CD14-positive monocyte (primary cell): ENCODE data around the gene SIGLEC10. TPM values are rescaled to one million over a fixed set of nuclear protein-coding genes. Genes with fewer than 3 reads are reported as not detected.

ENCODE experiments used
- DNase-seq, 3 donors: peaks; one replicate each; pipeline ENCODE4 v3.0.0-alpha.2; 2011 to 2022
- H2AFZ ChIP-seq: 2 replicates; pipeline ENCODE4 v1.6.0; 2012; ENCODE audit warnings: mild to moderate bottlenecking, low read depth, low read length, inconsistent platforms; ENCODE audit not compliant: insufficient read depth, poor library complexity, severe bottlenecking
- H3K27ac ChIP-seq, 2 donors: 1 replicate in 1 of 2; 2 replicates in 1 of 2; pipeline ENCODE4 v1.5.1; 2012 to 2013; ENCODE audit warnings: low read length in 2 of 2, control low read depth in 1 of 2, inconsistent platforms in 1 of 2, low read depth in 1 of 2, mild to moderate bottlenecking in 1 of 2
- H3K27me3 ChIP-seq, 2 donors: one replicate each; pipeline versions ENCODE4 v1.6.0 to v1.6.1; 2011 to 2013; ENCODE audit warnings: low read length in 2 of 2; ENCODE audit not compliant: control insufficient read depth in 2 of 2, insufficient read depth in 2 of 2
- H3K36me3 ChIP-seq, 2 donors: replicated peaks in 1 of 2; 1 replicate in 1 of 2; 2 replicates in 1 of 2; pipeline versions ENCODE4 v1.5.1 to v1.6.1; 2012 to 2013; ENCODE audit warnings: low read length in 2 of 2, control low read depth in 1 of 2, inconsistent platforms in 1 of 2, mild to moderate bottlenecking in 1 of 2; ENCODE audit not compliant: insufficient read depth in 2 of 2, control insufficient read depth in 1 of 2
- H3K4me1 ChIP-seq, 2 donors: 1 replicate in 1 of 2; 2 replicates in 1 of 2; pipeline versions ENCODE4 v1.5.1 to v1.6.1; 2012 to 2013; ENCODE audit warnings: low read length in 2 of 2, control low read depth in 1 of 2, inconsistent platforms in 1 of 2, mild to moderate bottlenecking in 1 of 2, moderate library complexity in 1 of 2; ENCODE audit not compliant: insufficient read depth in 2 of 2, control insufficient read depth in 1 of 2
- H3K4me2 ChIP-seq: replicated peaks from 2 replicates; pipeline ENCODE3; 2012; ENCODE audit warnings: low read length, moderate library complexity, mild to moderate bottlenecking; ENCODE audit not compliant: poor library complexity, severe bottlenecking; ENCODE audit errors: extremely low read depth
- H3K4me3 ChIP-seq, 3 experiments: fragments of 200-600 bp in 1 of 3; sonication (generic) in 1 of 3; replicated peaks in 1 of 3; 1 replicate in 2 of 3; 2 replicates in 1 of 3; pipeline ENCODE4 v1.5.1; 2011 to 2013; ENCODE audit warnings: low read length in 3 of 3, mild to moderate bottlenecking in 3 of 3, control low read depth in 2 of 3, low read depth in 2 of 3, inconsistent platforms in 1 of 3, moderate library complexity in 1 of 3
- H3K79me2 ChIP-seq: 2 replicates; pipeline ENCODE4 v1.6.0; 2012; ENCODE audit warnings: mild to moderate bottlenecking, control low read depth, inconsistent platforms, low read length, moderate library complexity; ENCODE audit not compliant: insufficient read depth
- H3K9ac ChIP-seq: 2 replicates; pipeline ENCODE4 v1.6.0; 2017; ENCODE audit warnings: low read length, mild to moderate bottlenecking; ENCODE audit not compliant: insufficient read depth, poor library complexity, severe bottlenecking
- H3K9me3 ChIP-seq, 2 donors: replicated peaks in 1 of 2; 1 replicate in 1 of 2; 2 replicates in 1 of 2; pipeline versions ENCODE4 v1.5.1 to v1.6.1; 2012 to 2013; ENCODE audit warnings: low read length in 2 of 2, control low read depth in 1 of 2; ENCODE audit not compliant: control insufficient read depth in 1 of 2, insufficient read depth in 1 of 2
- H4K20me1 ChIP-seq: 2 replicates; pipeline ENCODE4 v1.6.0; 2012; ENCODE audit warnings: mild to moderate bottlenecking, low read length, control low read depth, moderate library complexity; ENCODE audit not compliant: insufficient read depth
- H3K27ac Mint-ChIP-seq, 7 donors: one replicate each; pipeline ENCODE4 v1.8.0; 2020; ENCODE audit warnings: mild to moderate bottlenecking in 7 of 7, mixed read lengths in 7 of 7, moderate library complexity in 6 of 7, inconsistent platforms in 2 of 7
- H3K27me3 Mint-ChIP-seq, 3 donors: one replicate each; pipeline ENCODE4 v1.8.0; 2021 to 2022; ENCODE audit warnings: low read depth in 3 of 3, mild to moderate bottlenecking in 3 of 3, mixed read lengths in 3 of 3, moderate library complexity in 3 of 3, inconsistent platforms in 1 of 3
- H3K36me3 Mint-ChIP-seq, 2 donors: one replicate each; pipeline ENCODE4 v1.8.0; 2020; ENCODE audit warnings: mixed read lengths in 2 of 2, inconsistent platforms in 1 of 2, mild to moderate bottlenecking in 1 of 2
- H3K4me1 Mint-ChIP-seq: one replicate; pipeline ENCODE4 v1.8.0; 2020; ENCODE audit warnings: mild to moderate bottlenecking, mixed read lengths
- H3K4me3 Mint-ChIP-seq, 2 donors: one replicate each; pipeline ENCODE4 v1.8.0; 2020; ENCODE audit warnings: mild to moderate bottlenecking in 2 of 2, mixed read lengths in 2 of 2, moderate library complexity in 1 of 2
- H3K9me3 Mint-ChIP-seq, 7 donors: one replicate each; pipeline ENCODE4 v1.8.0; 2020 to 2022; ENCODE audit warnings: mixed read lengths in 7 of 7, mild to moderate bottlenecking in 6 of 7, moderate library complexity in 6 of 7, inconsistent platforms in 2 of 7
- WGBS: methylation state at CpG from one replicate; pipeline ENCODE4 v1.1.5; 2013; ENCODE audit warnings: missing lambda C conversion rate; ENCODE audit not compliant: insufficient coverage; 5-methylcytosine and 5-hydroxymethylcytosine counted together
- intact Hi-C, 2 donors: fragments of 100-400 bp; cut with micrococcal nuclease; formaldehyde crosslinking; loops; one replicate each; pipeline versions ENCODE4 v1.15.0 to v1.15.1; 2023
- polyA plus RNA-seq, 3 donors: library from polyadenylated mRNA; depleted of rRNA in 1 of 3; unstranded in 2 of 3; stranded (reverse) in 1 of 3; fragments of 300-500 nt in 2 of 3; fragments of >200 nt in 1 of 3; fragmentation: Illumina TruSeq in 2 of 3; gene quantifications; 1 replicate in 2 of 3; 2 replicates in 1 of 3; pipeline ENCODE4 v1.2.3, GENCODE V29; 2012 to 2021
- TF ChIP-seq, protein P1 (sequence below): fragments of 200-600 bp; IDR thresholded peaks from one replicate; pipeline ENCODE4 v1.8.0; 2022; ENCODE audit warnings: antibody characterized with exemption, mild to moderate bottlenecking

SIGLEC10 gene
- polyA plus RNA-seq, 3 donors = 16.6 to 114 (median 64.9) TPM

DNA sequence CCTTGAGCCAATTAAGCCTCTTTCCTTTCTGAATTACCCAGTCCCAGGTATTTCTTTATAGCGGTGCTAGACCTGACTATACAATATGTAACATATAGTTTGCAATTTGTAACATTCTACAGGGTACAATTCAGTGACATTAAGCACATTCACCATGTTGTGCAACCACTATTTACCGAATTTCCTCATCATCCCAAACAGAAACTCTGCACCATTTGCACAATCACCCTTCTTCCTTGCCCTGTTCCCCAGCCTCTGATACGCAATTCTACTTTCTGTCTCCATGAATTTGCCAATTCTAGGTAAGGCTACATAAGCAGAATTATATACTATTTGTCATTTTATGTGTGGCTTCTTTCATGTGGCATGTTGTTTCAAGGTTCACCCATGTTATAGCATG lies 13.7 kb upstream of the SIGLEC10 start:
- H3K27ac Mint-ChIP-seq = peak overlapping the region; percentile 95 to 100 (median 97)
- WGBS = 0% methylated on average over 1 of the region's 3 CpGs
- Histone ChIP-seq H4K20me1 (no peaks in the 10 kb centered on the region), H3K4me1 (peaks cover 82 to 90% of the 10 kb centered on the region in 2 donors), H3K79me2 (no peaks in the 10 kb centered on the region), H3K36me3 (no peaks in the 10 kb centered on the region), H3K4me3 (peak overlapping the region in 1 of 3 experiments; percentile 30), H3K9ac (no peak overlapping the region), H3K9me3 (no peaks in the 10 kb centered on the region), H3K27ac (peak overlapping the region; percentile 87 to 88), H3K27me3 (no peaks in the 10 kb centered on the region), H3K4me2 (peak overlapping the region; percentile 44), H2AFZ (no peak overlapping the region)
- H3K4me3 Mint-ChIP-seq = peak overlapping the region in 1 of 2 donors; percentile 54
- DNase-seq = peak; percentile 81 to 95 (median 94)
- H3K36me3 Mint-ChIP-seq = no peaks in the 10 kb centered on the region
- intact Hi-C loops = no loop called here
- peaks cover 0 to 4% (median 3%) of the 10 kb centered on the region in 3 donors for H3K27me3 Mint-ChIP-seq
- H3K4me1 Mint-ChIP-seq = peaks cover 69% of the 10 kb centered on the region
- TF ChIP-seq, protein P1, sequence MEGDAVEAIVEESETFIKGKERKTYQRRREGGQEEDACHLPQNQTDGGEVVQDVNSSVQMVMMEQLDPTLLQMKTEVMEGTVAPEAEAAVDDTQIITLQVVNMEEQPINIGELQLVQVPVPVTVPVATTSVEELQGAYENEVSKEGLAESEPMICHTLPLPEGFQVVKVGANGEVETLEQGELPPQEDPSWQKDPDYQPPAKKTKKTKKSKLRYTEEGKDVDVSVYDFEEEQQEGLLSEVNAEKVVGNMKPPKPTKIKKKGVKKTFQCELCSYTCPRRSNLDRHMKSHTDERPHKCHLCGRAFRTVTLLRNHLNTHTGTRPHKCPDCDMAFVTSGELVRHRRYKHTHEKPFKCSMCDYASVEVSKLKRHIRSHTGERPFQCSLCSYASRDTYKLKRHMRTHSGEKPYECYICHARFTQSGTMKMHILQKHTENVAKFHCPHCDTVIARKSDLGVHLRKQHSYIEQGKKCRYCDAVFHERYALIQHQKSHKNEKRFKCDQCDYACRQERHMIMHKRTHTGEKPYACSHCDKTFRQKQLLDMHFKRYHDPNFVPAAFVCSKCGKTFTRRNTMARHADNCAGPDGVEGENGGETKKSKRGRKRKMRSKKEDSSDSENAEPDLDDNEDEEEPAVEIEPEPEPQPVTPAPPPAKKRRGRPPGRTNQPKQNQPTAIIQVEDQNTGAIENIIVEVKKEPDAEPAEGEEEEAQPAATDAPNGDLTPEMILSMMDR = no peak
- peaks cover 0 to 6% (median 0%) of the 10 kb centered on the region in 7 donors for H3K9me3 Mint-ChIP-seq

DNA sequence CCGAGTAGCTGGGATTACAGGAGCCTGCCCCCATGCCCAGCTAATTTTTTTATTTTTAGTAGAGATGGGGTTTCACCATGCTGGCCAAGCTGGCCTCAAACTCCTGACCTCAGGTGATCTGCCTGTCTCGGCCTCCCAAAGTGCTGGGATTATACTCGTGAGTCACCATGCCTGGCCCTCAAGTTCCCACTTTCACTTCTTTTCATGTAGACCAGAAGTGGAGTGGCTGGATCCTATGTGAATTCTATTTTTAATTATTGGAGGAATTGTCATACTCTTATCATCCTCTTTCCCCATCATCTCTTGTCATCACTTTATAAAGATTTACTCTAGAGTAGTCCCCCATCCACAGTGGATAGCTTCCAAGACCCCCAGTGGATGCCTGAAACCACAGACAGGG lies 12.8 kb upstream of the SIGLEC10 start:
- H2AFZ ChIP-seq = no peak overlapping the region
- H3K27ac Mint-ChIP-seq = peak overlapping the region; percentile 82 to 100 (median 97)
- H3K4me1 ChIP-seq = peaks cover 83 to 95% of the 10 kb centered on the region in 2 donors

More for the DNA sequence above, 12.8 kb upstream of the SIGLEC10 start:
- no peaks in the 10 kb centered on the region for H3K36me3 Mint-ChIP-seq
- Histone ChIP-seq H3K4me3 (peak overlapping the region in 1 of 3 experiments; percentile 30), H3K27me3 (no peaks in the 10 kb centered on the region), H4K20me1 (no peaks in the 10 kb centered on the region), H3K36me3 (no peaks in the 10 kb centered on the region), H3K4me2 (peak overlapping the region; percentile 44), H3K27ac (peak overlapping the region; percentile 87 to 88), H3K79me2 (no peaks in the 10 kb centered on the region), H3K9me3 (no peaks in the 10 kb centered on the region), H3K9ac (no peak overlapping the region)
- 0% methylated on average over 1 of the region's 3 CpGs for WGBS
- TF ChIP-seq, protein P1 = no peak
- peaks cover 0 to 3% (median 0%) of the 10 kb centered on the region in 7 donors for H3K9me3 Mint-ChIP-seq
- peaks cover 72% of the 10 kb centered on the region for H3K4me1 Mint-ChIP-seq
- no peak overlapping the region for H3K4me3 Mint-ChIP-seq
- DNase-seq = peak in 2 of 3 donors; percentile 50 to 80
- intact Hi-C loops = no loop called here
- peaks cover 2 to 4% (median 3%) of the 10 kb centered on the region in 3 donors for H3K27me3 Mint-ChIP-seq
